ENCODE results near the gene GPBP1L1.

Gene GPBP1L1

DNA sequence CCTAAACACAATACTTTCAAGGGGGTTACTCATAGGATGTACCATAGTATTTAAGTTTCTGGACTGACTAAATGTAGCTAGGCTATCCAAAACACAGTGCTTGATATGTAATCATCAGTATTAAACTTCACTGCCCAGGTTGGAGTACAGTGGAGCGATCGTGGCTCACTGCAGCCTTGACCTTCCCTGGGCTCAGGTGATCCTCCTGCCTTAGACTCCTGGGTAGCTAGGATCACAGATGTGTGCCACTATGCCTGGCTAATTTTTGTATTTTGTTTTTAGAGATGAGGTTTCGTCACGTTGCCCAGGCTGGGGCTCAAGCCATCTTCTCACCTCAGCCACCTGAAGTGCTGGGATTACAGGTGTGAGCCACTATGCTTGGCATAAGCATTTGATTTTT, 91.9 kb downstream of the GPBP1L1 start:
- no peak for DNase-seq (ENCODE audit: extremely low read depth, low read depth)
- H3K4me3 ChIP-seq (replicated peaks; ENCODE audit: low read depth, low read length) = no peak overlapping the region
- TF ChIP-seq, protein P1, sequence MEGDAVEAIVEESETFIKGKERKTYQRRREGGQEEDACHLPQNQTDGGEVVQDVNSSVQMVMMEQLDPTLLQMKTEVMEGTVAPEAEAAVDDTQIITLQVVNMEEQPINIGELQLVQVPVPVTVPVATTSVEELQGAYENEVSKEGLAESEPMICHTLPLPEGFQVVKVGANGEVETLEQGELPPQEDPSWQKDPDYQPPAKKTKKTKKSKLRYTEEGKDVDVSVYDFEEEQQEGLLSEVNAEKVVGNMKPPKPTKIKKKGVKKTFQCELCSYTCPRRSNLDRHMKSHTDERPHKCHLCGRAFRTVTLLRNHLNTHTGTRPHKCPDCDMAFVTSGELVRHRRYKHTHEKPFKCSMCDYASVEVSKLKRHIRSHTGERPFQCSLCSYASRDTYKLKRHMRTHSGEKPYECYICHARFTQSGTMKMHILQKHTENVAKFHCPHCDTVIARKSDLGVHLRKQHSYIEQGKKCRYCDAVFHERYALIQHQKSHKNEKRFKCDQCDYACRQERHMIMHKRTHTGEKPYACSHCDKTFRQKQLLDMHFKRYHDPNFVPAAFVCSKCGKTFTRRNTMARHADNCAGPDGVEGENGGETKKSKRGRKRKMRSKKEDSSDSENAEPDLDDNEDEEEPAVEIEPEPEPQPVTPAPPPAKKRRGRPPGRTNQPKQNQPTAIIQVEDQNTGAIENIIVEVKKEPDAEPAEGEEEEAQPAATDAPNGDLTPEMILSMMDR (IDR thresholded peaks at IDR 0.05; ENCODE audit: low read depth, low read length, missing control alignments) = no peak

DNA sequence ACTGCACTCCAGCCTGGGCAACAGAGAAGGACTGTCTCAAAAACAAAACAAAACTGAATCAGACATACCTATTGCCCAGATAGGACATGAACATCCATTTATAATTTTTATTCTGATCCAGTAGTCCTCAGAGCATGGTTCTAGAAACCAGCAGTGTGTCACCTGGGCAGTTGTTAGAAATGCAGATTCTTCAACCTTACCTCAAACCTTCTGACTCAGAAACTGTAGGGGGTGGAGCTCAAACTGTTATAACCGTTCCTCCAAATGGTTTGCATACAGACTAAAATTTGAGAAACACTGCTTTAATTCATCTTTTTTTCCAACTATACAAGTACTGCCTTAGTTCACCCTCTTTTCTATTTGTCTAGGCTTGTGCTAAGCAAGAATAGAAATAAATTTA, 96.5 kb downstream of the GPBP1L1 start:
- TF ChIP-seq, protein P1 (IDR thresholded peaks at IDR 0.05; ENCODE audit: low read depth, low read length, missing control alignments) = no peak
- H3K4me3 ChIP-seq (replicated peaks; ENCODE audit: low read depth, low read length) = no peak overlapping the region
- no peak for DNase-seq (ENCODE audit: extremely low read depth, low read depth)

DNA sequence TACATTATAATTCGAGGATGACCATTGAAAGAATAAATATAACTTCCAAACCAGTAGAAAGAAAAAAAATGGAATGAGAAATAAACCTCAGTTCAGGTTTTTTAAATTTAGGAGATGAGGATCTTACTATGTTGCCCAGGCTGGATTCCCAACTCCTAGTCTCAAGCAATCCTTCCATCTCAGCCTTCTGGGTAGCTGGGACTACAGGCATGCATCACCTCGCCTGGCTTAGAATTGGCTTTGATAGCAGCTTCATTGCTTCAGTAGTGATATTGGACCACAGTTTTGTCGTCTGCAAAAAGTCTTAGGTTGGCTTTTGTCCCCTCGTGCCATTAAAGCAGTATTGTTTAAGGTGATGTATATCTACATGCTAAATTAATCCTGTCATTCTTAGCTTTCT, 99.6 kb downstream of the GPBP1L1 start:
- DNase-seq (ENCODE audit: extremely low read depth, low read depth) = no peak
- TF ChIP-seq, protein P1 (IDR thresholded peaks at IDR 0.05; ENCODE audit: low read depth, low read length, missing control alignments) = no peak
- peak overlapping the region; percentile 98; the same call in 1 of the 2 replicates for H3K4me3 ChIP-seq (replicated peaks; ENCODE audit: low read depth, low read length)

DNA sequence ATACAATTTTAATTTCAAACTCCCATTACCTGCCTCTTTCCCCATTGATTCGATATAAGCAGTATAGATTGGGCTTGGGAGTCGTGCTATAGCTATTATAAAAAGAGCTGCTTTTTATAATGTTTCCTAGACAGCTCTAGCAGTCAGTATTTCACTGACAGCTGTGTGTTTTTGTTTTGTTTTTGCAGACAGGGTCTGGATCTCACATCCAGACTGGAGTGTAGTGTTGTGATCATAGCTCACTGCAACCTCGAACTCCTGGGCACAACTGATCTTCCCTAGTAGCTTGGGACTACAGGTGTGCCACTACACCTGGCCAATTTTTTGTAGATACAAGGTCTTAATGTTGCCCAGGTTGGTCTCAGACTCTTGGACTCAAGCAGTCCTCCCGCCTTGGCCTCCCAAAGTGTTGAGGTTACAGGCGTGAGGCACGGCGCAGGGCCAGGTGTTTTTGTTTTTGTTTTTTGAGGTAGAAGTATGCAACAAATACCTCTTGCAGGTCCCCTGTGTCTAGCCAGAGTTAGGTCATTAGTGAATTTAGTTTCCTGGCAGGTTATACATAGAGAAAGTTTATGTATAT, 100.7 kb downstream of the GPBP1L1 start:
- no peak for DNase-seq (ENCODE audit: extremely low read depth, low read depth)
- peak overlapping the region; percentile 98 for H3K4me3 ChIP-seq (replicated peaks; ENCODE audit: low read depth, low read length)
- TF ChIP-seq, protein P1 (IDR thresholded peaks at IDR 0.05; ENCODE audit: low read depth, low read length, missing control alignments) = no peak

DNA sequence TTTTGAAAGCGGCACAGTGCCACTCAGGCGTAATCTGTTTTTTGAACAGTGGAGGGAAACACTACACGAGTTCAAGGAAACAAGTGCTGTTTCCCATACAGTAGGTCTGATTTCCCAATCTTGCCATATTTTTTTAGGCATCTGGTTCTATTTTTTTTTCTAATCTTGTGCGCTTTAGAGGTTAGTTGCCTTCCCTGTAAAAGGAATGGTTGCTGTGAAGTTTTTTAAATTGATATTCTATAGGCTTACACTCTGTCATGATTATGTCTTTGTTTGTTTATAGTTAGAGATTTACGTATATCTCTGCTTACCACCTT, 101.3 kb downstream of the GPBP1L1 start:
- TF ChIP-seq, protein P1 (IDR thresholded peaks at IDR 0.05; ENCODE audit: low read depth, low read length, missing control alignments) = no peak
- DNase-seq (ENCODE audit: extremely low read depth, low read depth) = no peak
- peak overlapping the region; percentile 98 for H3K4me3 ChIP-seq (replicated peaks; ENCODE audit: low read depth, low read length)

DNA sequence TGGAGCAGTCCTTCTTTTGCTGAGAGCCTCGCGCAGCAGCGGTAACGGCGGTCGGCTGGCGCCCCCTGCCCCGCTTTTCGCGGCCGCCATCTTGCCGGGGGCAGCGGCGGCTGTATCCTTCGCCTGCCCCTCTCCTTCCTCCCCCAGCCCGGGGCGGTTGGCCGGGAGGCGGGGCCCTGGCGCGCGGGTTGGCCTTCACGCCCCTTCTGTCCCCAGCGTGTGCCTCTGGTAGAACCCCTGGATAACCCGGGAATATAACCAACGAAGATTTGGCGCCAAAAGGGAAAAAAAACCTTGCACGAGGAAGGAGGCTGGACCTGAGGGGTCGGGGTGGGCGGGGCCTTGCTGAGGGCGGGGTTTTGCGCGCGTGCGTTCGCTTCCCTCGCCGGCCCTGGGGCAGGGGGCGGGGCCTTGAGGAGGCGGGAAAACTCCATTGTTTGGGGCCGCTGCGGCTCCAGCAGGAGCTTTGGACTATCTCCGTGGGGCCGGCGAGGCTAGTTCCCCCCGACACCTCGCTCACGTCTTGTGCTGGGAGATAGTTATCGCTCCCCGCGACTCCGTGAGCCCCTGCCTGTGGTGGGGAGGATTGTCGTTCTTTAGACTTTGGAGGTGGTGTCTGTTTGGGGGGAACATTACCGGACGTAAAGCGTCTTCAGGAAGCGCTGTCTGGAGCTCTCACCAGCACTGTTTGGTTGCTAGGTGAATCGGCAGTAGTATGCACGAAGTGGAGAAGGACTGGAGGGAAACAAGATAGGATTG, 101.8 kb downstream of the GPBP1L1 start:
- peak overlapping the region; percentile 98 for H3K4me3 ChIP-seq (replicated peaks; ENCODE audit: low read depth, low read length)
- TF ChIP-seq, protein P1 (IDR thresholded peaks at IDR 0.05; ENCODE audit: low read depth, low read length, missing control alignments) = peak; percentile 10
- peak; percentile 59 for DNase-seq (ENCODE audit: extremely low read depth, low read depth)

All from HFF-Myc (cell line).